Measurements from ENCODE around the gene SNORC.

SNORC gene

GRCh38 chr2:232882085-232882484 is 12.0 kb downstream of the SNORC start:
- no peak for DNase-seq

GRCh38 chr2:232882505-232883115 is 12.5 kb downstream of the SNORC start:
- DNase-seq: no peak

- no peak for DNase-seq
These were observed 13.2 kb downstream of the SNORC start for GRCh38 chr2:232883116-232883721.

GRCh38 chr2:232884001-232884421 is 13.9 kb downstream of the SNORC start:
- no peak for DNase-seq

GRCh38 chr2:232884549-232885263 is 14.6 kb downstream of the SNORC start:
- no peak for DNase-seq

GRCh38 chr2:232885264-232885961 is 15.3 kb downstream of the SNORC start:
- DNase-seq: no peak

GRCh38 chr2:232886176-232886575 is 16.1 kb downstream of the SNORC start:
- no peak for DNase-seq

GRCh38 chr2:232886632-232887031 is 16.6 kb downstream of the SNORC start:
- DNase-seq: no peak

GRCh38 chr2:232887171-232887850 is 17.2 kb downstream of the SNORC start:
- DNase-seq: no peak

GRCh38 chr2:232888099-232888836 is 18.2 kb downstream of the SNORC start:
- DNase-seq: no peak

- DNase-seq: no peak
These were observed 18.9 kb downstream of the SNORC start for GRCh38 chr2:232888839-232889529.

GRCh38 chr2:232889876-232890401 is 19.9 kb downstream of the SNORC start:
- DNase-seq: no peak

GRCh38 chr2:232890536-232890895 is 20.5 kb downstream of the SNORC start:
- DNase-seq: no peak

GRCh38 chr2:232890896-232891601 is 21.0 kb downstream of the SNORC start:
- no peak for DNase-seq

GRCh38 chr2:232891621-232892071 is 21.6 kb downstream of the SNORC start:
- DNase-seq: no peak

GRCh38 chr2:232892221-232892620 is 22.2 kb downstream of the SNORC start:
- no peak for DNase-seq

- no peak for DNase-seq
These were observed 22.8 kb downstream of the SNORC start for GRCh38 chr2:232892843-232893242.

GRCh38 chr2:232893834-232894233 is 23.8 kb downstream of the SNORC start:
- DNase-seq: no peak

- no peak for DNase-seq
These were observed 24.2 kb downstream of the SNORC start for GRCh38 chr2:232894251-232894650.

Measured in nucleus accumbens (tissue), 56 donors.